GM18861 (cell line): Measurements from ENCODE around the gene GBA2.

Experiments used
- ATAC-seq: cut with Tn5 transposase; IDR thresholded peaks from one replicate; pipeline ENCODE4 v1.9.1; 2021; ENCODE audit not compliant: unreplicated experiment

GBA2 gene

GRCh38 chr9:35738924-35739323 lies 10.1 kb downstream of the GBA2 start:
- no peak for ATAC-seq

DNA sequence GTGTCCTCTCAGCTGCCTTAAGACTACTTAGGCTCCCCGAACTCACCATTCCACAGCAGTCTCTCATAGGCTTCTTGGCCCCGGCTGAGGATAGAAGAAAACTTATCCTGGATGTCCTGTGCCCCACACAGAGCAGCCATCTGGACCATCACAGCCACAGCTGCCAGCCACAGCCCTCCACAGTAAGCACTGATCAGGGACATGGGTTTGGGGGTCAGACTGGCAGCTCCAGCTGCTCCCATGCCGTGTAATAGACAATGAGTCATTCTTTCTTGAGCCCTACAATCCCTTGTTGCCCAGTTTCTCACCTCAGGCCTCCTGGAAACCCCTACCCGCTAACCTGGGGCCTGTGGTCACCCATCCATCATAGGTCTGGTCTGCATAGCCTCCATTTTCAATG lies 10.8 kb downstream of the GBA2 start:
- ATAC-seq = no peak

DNA sequence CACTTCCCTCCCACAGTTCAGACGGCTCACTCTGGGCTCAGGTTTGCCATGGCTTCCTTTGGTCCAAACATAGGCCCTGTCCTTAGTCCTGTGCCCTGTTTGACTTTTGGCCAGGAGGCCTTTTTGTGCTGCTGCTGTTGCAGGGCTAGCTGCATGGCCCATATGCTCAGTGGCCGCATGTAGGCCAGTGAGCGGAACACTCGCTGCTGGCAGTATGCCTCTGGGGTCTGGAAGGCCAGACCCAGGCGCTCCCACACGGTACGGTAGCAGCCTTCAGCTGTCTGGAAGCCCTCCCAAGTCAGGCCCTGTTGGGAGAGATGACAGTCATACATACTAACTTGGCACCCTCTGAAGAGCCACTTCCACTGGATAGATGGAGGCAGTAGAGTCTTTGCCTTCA lies 11.9 kb downstream of the GBA2 start:
- ATAC-seq = no peak

DNA sequence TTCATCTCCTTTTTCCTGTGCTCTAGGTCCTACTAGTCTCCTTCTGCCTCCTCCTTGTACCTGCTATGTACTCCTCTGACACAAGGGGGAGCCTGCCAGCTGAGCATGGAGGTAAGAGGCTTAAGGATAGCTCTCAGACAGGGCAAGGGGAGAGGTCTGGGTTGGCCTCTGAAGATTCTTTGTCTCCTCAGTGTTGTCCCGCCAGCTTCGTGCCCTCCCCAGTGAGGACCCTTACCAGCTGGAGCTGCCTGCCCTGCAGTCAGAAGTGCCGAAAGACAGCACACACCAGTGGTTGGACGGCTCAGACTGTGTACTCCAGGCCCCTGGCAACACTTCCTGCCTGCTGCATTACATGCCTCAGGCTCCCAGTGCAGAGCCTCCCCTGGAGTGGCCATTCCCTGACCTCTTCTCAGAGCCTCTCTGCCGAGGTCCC lies 12.8 kb downstream of the GBA2 start:
- ATAC-seq = no peak

DNA sequence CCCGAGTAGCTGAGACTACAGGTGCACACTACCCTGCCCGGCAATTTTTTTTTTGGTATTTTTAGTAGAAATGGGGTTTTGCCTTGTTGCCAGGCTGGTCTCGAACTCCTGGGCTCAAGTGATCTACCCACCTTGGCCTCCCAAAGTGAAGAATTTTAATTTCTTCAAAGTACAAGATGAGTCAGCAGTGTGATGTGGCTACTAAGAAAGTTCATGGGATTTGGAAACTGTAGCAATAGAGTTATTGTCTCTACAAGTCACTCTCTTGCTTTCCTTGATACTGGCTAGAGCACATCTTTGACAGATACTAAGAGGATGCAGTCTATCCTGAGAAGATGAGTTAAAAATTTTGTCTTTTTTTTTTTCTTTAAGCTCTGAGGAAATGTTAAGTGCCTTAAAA lies 14.9 kb downstream of the GBA2 start:
- ATAC-seq = no peak

DNA sequence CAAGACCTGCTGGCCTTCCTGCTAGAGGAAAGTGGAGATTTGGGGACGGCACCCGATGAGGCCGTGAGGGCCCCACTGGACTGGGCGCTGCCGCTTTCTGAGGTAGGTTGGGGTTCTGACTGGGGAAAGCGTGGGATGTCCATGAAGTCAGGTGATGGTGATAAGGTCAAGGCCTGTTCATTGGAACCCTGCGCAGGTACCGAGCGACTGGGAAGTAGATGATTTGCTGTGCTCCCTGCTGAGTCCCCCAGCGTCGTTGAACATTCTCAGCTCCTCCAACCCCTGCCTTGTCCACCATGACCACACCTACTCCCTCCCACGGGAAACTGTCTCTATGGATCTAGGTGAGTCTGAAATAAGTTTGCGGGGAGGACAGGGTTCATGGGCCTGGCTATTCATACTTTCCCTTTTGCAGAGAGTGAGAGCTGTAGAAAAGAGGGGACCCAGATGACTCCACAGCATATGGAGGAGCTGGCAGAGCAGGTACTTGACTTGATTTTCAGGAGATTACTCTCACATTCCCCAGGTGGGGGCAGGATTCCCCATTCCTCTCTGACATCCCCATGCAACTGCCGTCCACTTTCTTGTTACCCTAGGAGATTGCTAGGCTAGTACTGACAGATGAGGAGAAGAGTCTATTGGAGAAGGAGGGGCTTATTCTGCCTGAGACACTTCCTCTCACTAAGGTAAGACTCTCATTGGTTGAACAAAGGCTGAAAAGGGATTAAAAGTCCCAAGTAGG lies 16.1 kb downstream of the GBA2 start:
- ATAC-seq = peak; percentile 2

GRCh38 chr9:35732185-35732799 lies 16.7 kb downstream of the GBA2 start, which contains the start of the genes CREB3 and TLN1:
Gene CREB3, plus strand, starts transcription at chr9:35732666. Its CDS starts 107 bp downstream, at chr9:35732773.
Gene TLN1, minus strand, starts transcription at chr9:35732195. Its CDS starts 6,501 bp downstream, at chr9:35725694.
- ATAC-seq = peak; percentile 71

GRCh38 chr9:35731415-35732184 lies 17.4 kb downstream of the GBA2 start:
- no peak for ATAC-seq

DNA sequence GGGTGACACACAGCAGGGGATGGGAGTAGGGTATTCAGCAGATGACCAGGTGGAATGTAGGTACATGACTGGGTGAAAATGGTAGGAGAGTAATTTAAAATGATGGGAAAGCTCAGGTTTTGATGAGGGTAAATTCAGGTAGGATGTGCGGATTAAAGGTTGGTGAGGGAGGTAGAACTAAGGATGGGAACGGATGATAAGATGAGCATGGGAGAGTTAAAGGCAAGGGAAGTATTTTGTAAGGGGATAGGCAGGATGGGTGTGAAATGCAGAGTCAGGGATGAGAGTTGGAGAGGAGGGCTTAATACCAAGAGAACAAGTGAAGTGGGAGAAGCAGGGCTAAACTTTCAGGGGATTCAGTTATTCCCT lies 18.6 kb downstream of the GBA2 start:
- ATAC-seq = no peak

DNA sequence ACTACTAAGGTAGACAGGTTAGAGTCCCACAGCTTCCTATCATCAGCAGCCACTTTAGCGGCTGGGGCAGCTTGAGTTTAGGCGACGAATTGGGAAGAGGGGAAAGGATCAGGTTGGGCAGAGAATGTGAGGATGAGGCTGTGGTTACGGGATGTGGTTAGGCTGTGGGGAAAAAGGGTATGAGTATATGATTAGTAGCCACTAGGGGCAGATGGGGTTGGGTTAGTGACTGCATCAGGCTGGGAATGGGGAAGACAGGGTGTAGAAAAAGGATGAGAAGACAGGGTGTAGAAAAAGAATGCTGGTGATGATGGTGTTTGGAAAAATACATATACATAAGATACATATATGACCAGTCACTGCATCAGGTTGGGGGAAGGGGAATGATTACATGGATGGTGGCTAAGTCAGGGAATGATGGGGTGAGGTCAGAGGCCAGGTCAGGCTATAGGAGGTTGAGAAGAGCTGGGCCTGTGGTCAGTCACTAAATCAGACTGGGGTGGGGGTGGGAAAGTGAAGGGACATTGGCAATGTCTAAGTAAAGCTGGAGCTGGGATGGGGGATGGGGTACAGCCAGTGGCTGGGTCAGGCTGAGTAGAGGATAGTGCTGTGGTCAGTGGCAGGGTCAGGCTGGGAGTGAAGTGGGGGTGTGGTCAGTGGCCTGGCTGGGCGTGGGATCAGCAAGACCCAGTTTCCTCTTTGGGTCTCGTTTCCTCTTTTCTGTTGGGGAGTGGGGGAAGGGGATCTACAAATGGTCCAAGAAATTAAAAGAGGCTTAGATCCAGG lies 19.1 kb downstream of the GBA2 start:
- no peak for ATAC-seq

- no peak for ATAC-seq
Observed at GRCh38 chr9:35729101-35729500, 19.9 kb downstream of the GBA2 start.

GRCh38 chr9:35728041-35728971 lies 20.7 kb downstream of the GBA2 start:
- ATAC-seq = no peak

- no peak for ATAC-seq
Observed at GRCh38 chr9:35727676-35728040, 21.4 kb downstream of the GBA2 start.

- peak; percentile 43 for ATAC-seq
Observed at GRCh38 chr9:35726931-35727330, 22.1 kb downstream of the GBA2 start.

DNA sequence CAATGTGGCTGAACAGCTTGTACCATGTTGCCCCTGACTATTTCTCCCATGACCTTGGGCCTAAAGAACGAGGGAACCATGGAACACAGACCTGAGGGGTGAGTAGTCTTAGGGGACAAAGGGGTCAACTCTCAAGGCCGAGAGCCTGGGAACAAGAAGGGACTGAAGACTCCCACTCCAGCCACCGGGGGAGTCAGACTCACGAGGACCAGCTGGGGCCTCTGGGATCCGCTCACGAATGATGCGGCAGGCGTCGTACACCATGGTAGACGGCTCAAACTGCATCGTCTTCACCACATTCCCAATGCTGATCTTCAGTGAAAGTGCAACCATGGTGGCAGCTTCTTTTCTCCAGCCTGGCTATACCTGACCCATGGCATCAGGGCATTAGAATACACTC lies 23.7 kb downstream of the GBA2 start:
- ATAC-seq = no peak

GRCh38 chr9:35723908-35724307 lies 25.1 kb downstream of the GBA2 start:
- no peak for ATAC-seq

DNA sequence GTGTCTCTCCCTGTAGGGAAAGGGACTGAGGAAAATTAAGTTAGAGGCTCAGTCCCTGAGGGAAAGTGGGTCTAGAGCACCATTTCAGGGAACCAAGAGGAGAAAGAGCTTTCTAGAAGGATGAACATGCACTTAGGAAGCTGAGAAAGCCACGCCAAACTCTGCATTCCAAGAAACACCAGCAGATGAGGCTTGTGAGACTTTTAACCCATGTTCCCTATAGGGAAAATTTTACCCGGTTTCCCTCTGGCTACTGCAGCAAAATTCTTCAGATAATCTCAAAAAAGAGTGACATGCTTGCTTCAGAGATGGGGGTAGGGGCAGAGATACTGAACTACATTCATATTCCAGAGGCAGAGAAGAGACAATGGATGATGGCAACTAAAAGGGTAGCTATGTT lies 25.6 kb downstream of the GBA2 start:
- no peak for ATAC-seq

GRCh38 chr9:35719546-35719945 lies 29.5 kb downstream of the GBA2 start:
- no peak for ATAC-seq

DNA sequence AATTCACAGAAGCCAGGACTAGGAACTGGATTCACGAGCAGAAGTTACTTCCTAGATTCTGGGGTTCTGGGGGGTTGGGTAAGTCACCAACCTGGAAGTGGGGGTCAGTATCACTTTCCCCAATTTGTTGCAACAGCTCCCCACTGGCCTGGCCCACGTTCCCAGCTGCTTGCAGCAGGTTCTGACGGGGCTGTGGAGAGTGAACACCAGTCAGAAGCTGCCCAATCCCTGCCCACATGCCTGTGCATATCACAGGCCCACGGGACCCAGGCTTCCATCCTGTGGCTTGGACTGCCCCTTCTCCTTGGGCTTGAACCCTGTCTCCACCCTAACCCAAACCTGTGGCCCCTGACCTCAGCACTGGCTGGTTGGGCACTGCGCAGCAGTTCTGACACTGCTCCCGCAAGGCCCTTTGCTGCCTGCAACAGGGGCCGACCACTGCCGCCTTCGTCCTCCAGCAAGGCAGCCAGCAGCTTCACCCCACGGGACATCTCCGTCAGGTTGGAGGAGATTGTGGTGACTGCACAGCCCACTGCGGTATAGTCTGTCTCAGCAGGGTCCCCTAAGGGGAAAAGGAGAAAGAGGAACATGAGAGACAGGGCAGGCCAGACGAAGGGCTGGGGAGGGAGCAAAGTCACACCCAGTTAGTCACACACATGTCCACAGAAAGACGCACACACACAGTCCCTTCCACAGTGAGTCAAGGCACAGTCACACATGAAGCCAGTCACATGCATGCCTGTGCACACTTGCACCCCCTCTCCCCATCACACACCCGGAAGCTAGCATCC lies 30.1 kb downstream of the GBA2 start:
- no peak for ATAC-seq
